NCI-H1694 treated with DMSO at 0.1 percent for 48 hours (cell line): ENCODE measurements around the gene TCEA3.

ENCODE experiments used
- DNase-seq: peaks from one replicate; lab custom pipeline; 2025; lab: John Stamatoyannopoulos, UW

TCEA3 gene

GRCh38 chr1:23424293-23425192 is at the start of gene TCEA3:
TCEA3 (minus strand) TSS chr1:23424748; CDS start chr1:23424633, 115 bp downstream.
- DNase-seq = no peak

- no peak for DNase-seq
Observed at GRCh38 chr1:23473037-23473800, 48.7 kb upstream of the TCEA3 start.

GRCh38 chr1:23472351-23473036 is 47.9 kb upstream of the TCEA3 start:
- DNase-seq = no peak

- DNase-seq = no peak
Observed at GRCh38 chr1:23471473-23472075, 47.0 kb upstream of the TCEA3 start.

- DNase-seq = no peak
Observed at GRCh38 chr1:23470282-23471070, 45.9 kb upstream of the TCEA3 start.

GRCh38 chr1:23469372-23469982 is 44.9 kb upstream of the TCEA3 start:
- DNase-seq = no peak

- no peak for DNase-seq
Observed at GRCh38 chr1:23466423-23466989, 42.0 kb upstream of the TCEA3 start.

GRCh38 chr1:23463286-23463685 is 38.7 kb upstream of the TCEA3 start:
- no peak for DNase-seq

- DNase-seq = no peak
Observed at GRCh38 chr1:23462766-23463165, 38.2 kb upstream of the TCEA3 start.

GRCh38 chr1:23461050-23461449 is 36.5 kb upstream of the TCEA3 start:
- DNase-seq = no peak

- no peak for DNase-seq
Observed at GRCh38 chr1:23460519-23460918, 36.0 kb upstream of the TCEA3 start.

- DNase-seq = no peak
Observed at GRCh38 chr1:23459338-23459757, 34.8 kb upstream of the TCEA3 start.

- DNase-seq = no peak
Observed at GRCh38 chr1:23456226-23456625, 31.7 kb upstream of the TCEA3 start.

- no peak for DNase-seq
Observed at GRCh38 chr1:23453455-23454000, 29.0 kb upstream of the TCEA3 start.

GRCh38 chr1:23452011-23452411 is 27.5 kb upstream of the TCEA3 start:
- no peak for DNase-seq

- no peak for DNase-seq
Observed at GRCh38 chr1:23451441-23451840, 26.9 kb upstream of the TCEA3 start.

GRCh38 chr1:23450894-23451293 is 26.3 kb upstream of the TCEA3 start:
- no peak for DNase-seq

- DNase-seq = no peak
Observed at GRCh38 chr1:23449958-23450357, 25.4 kb upstream of the TCEA3 start.

GRCh38 chr1:23449306-23449705 is 24.8 kb upstream of the TCEA3 start:
- no peak for DNase-seq

GRCh38 chr1:23448846-23449245 is 24.3 kb upstream of the TCEA3 start:
- no peak for DNase-seq
